ENCODE measurements around the gene COL4A4. TPM values are rescaled to one million over a fixed set of nuclear protein-coding genes. Genes with fewer than 3 reads are reported as not detected.
"Not testable (repeated sequence)": the region's sequence is repeated elsewhere in the genome, so short reads cannot be mapped to it uniquely, and the experiment has no call there.

The COL4A4 gene
- total RNA-seq, 2 experiments from 2014 or later: 0.10 to 0.35 TPM

GRCh38 chr2:227123697-227124096, 40.3 kb downstream of the COL4A4 start:
- no peak overlapping the region for H3K4me3 Mint-ChIP-seq
- ChIA-PET CTCF (no interaction called here), POLR2A (no interaction called here)
- no peaks in the 10 kb centered on the region for H3K36me3 Mint-ChIP-seq (ENCODE audit: low read depth)
- no peak overlapping the region for H3K27ac Mint-ChIP-seq
- H3K9me3 Mint-ChIP-seq: no peaks in the 10 kb centered on the region
- no peak for DNase-seq
- H3K27me3 Mint-ChIP-seq: peaks cover 12% of the 10 kb centered on the region
- no peaks in the 10 kb centered on the region for H3K4me1 Mint-ChIP-seq

DNA sequence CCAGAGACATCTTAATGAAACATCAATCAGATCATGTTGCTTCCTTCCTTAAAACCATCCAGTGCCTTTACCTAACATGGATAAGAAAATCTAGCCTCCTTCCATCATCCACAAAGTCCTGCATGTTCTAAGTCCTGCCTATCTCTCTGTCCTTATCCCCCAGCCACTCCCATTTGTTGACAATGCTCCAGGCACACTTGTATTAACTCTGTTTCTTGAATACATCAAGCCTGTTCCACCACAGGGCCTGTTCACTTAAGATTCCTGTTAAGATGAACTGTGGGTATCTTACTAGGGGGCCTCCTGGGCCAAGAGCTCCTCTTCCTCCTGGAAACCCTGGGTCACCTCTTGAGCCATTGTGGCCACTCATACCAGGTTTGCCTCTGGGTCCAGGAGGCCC, 45.7 kb downstream of the COL4A4 start:
- POLR2A ChIA-PET: no interaction called here
- Mint-ChIP-seq H3K36me3 (ENCODE audit: low read depth) (no peaks in the 10 kb centered on the region), H3K9me3 (no peaks in the 10 kb centered on the region), H3K4me3 (no peak overlapping the region), H3K27me3 (peaks cover 21% of the 10 kb centered on the region), H3K27ac (no peak overlapping the region), H3K4me1 (peaks cover 16% of the 10 kb centered on the region)
- CTCF ChIA-PET: no interaction called here
- DNase-seq: no peak

DNA sequence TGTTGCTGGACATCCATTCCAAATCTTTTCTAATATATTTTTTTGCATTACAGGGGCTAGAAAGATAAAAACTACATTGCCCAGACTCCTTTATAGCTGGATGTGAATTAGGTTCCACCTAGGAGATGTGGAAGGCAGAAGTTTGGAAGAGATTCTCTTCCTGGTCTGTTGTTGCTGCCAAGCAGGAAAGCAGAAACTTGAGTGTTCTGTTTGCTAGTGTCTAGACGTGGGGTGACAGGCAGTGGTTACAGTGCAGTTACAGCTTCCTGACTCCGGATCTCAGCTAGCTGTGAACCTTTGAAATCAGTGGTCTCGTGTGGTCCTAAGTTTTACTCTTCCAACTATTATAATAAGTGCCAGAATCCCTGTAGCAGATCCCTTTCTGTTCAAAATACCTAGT, 46.2 kb downstream of the COL4A4 start:
- DNase-seq: no peak
- ChIA-PET POLR2A (no interaction called here), CTCF (interaction anchor here (0.6 to 1.1 kb wide), 2 partner anchors 14 to 317 kb away, joined by 3 to 4 read pairs; no protein-coding TSS in a partner anchor)
- H3K4me1 Mint-ChIP-seq: peaks cover 16% of the 10 kb centered on the region
- peaks cover 21% of the 10 kb centered on the region for H3K27me3 Mint-ChIP-seq
- no peaks in the 10 kb centered on the region for H3K9me3 Mint-ChIP-seq
- H3K36me3 Mint-ChIP-seq (ENCODE audit: low read depth): no peaks in the 10 kb centered on the region
- no peak overlapping the region for H3K4me3 Mint-ChIP-seq
- H3K27ac Mint-ChIP-seq: no peak overlapping the region

GRCh38 chr2:227117027-227117426, 47.0 kb downstream of the COL4A4 start:
- DNase-seq: no peak
- ChIA-PET CTCF (interaction anchor here (1.1 kb wide), 1 partner anchor 317 kb away, joined by 3 read pairs; no protein-coding TSS in a partner anchor), POLR2A (no interaction called here)
- peaks cover 21% of the 10 kb centered on the region for H3K27me3 Mint-ChIP-seq
- no peak overlapping the region for H3K4me3 Mint-ChIP-seq
- H3K36me3 Mint-ChIP-seq (ENCODE audit: low read depth): no peaks in the 10 kb centered on the region
- peaks cover 16% of the 10 kb centered on the region for H3K4me1 Mint-ChIP-seq
- H3K27ac Mint-ChIP-seq: no peak overlapping the region
- H3K9me3 Mint-ChIP-seq: no peaks in the 10 kb centered on the region

DNA sequence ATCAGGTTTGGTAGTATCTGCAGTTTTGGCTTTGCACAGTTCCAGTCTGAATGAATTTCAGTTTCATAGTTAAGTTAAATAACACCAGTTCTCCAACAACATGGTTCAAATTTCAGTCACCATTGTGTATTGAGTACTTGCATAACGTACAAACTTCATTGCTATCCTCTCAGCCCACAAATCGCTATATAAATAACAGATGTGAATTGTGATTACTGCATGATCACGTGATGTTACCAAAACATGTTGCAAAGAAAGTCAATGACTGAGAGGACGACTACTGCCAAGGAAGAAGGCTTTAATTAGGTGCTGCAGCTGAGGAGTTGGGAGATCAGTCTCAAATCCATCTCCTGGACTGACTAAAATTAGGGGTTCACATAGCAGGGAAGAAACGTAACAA, 48.2 kb downstream of the COL4A4 start:
- Mint-ChIP-seq H3K9me3 (no peaks in the 10 kb centered on the region), H3K27ac (no peak overlapping the region), H3K36me3 (ENCODE audit: low read depth) (no peaks in the 10 kb centered on the region), H3K27me3 (peaks cover 21% of the 10 kb centered on the region), H3K4me3 (no peak overlapping the region), H3K4me1 (peaks cover 16% of the 10 kb centered on the region)
- ChIA-PET CTCF (no interaction called here), POLR2A (no interaction called here)
- DNase-seq: no peak

- no peaks in the 10 kb centered on the region for H3K9me3 Mint-ChIP-seq
- DNase-seq: peak; percentile 45
- H3K27me3 Mint-ChIP-seq: peaks cover 2% of the 10 kb centered on the region
- H3K36me3 Mint-ChIP-seq (ENCODE audit: low read depth): no peaks in the 10 kb centered on the region
- ChIA-PET CTCF (interaction anchor here (0.7 kb wide), 1 partner anchor 13 kb away, joined by 3 read pairs; no protein-coding TSS in a partner anchor), POLR2A (no interaction called here)
- no peak overlapping the region for H3K27ac Mint-ChIP-seq
- H3K4me1 Mint-ChIP-seq: no peaks in the 10 kb centered on the region
- H3K4me3 Mint-ChIP-seq: no peak overlapping the region
Observed at GRCh38 chr2:227106845-227107759, 56.9 kb downstream of the COL4A4 start.

- Mint-ChIP-seq H3K4me1 (no peaks in the 10 kb centered on the region), H3K36me3 (ENCODE audit: low read depth) (no peaks in the 10 kb centered on the region), H3K4me3 (no peak overlapping the region), H3K27ac (no peak overlapping the region), H3K27me3 (no peaks in the 10 kb centered on the region), H3K9me3 (no peaks in the 10 kb centered on the region)
- DNase-seq: no peak
- CTCF ChIA-PET: no interaction called here
- POLR2A ChIA-PET: no interaction called here
Observed at GRCh38 chr2:227103583-227103982, 60.4 kb downstream of the COL4A4 start.

GRCh38 chr2:227099340-227099739, 64.7 kb downstream of the COL4A4 start:
- Mint-ChIP-seq H3K4me1 (no peaks in the 10 kb centered on the region), H3K27me3 (no peaks in the 10 kb centered on the region), H3K9me3 (no peaks in the 10 kb centered on the region), H3K36me3 (ENCODE audit: low read depth) (no peaks in the 10 kb centered on the region), H3K4me3 (no peak overlapping the region), H3K27ac (no peak overlapping the region)
- ChIA-PET POLR2A (no interaction called here), CTCF (no interaction called here)
- DNase-seq: no peak

DNA sequence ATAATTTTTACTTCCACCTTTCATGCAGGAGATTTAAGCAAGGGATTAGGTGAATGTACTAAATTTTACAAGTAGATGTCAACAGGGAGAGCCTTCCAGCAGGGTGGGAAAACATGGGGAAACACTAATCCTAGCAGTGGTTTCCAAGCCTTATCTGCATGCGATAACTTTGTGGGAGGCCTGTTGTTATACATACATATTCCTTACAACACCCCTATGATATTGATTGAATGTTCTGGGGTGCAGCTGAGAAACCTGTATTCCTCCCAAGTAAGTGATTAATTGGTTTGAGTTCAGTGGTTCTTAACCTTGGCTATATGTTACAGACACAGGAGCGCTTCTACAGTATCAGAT, 65.9 kb downstream of the COL4A4 start:
- no peaks in the 10 kb centered on the region for H3K36me3 Mint-ChIP-seq (ENCODE audit: low read depth)
- ChIA-PET POLR2A (no interaction called here), CTCF (no interaction called here)
- no peaks in the 10 kb centered on the region for H3K4me1 Mint-ChIP-seq
- H3K4me3 Mint-ChIP-seq: no peak overlapping the region
- no peaks in the 10 kb centered on the region for H3K9me3 Mint-ChIP-seq
- no peaks in the 10 kb centered on the region for H3K27me3 Mint-ChIP-seq
- H3K27ac Mint-ChIP-seq: no peak overlapping the region
- no peak for DNase-seq

DNA sequence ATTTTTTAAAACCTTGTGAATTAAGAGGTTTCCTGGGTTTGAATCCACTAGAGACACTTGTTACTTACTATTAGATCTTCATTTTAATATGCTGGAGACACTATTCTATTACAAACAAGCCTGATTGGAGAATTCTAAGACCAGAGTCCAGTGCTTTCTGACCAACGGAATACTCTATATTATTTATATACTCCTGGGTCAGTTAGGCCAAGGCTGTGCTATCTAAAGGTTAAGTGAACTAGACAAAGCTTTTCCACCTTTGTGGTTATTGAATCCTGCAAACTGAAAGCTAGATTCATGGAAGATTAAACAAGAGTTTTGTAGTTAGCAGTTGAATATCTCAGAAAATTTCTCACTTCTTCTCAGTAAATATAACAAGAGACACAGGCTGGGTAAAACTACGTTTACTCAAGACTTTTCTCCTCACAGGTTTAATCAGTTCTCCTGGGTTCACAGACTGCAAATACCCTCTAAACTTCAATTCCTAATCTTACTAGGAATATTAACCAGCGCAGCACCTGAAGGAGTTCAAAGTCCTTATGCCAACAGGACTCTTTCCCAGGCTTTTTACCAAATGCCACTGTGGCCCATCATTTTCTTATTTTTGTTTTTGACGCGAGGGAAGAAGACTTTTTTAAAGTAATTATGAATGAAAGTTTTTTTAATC, 66.4 kb downstream of the COL4A4 start:
- no peak for DNase-seq
- Mint-ChIP-seq H3K36me3 (ENCODE audit: low read depth) (no peaks in the 10 kb centered on the region), H3K4me1 (no peaks in the 10 kb centered on the region)

DNA sequence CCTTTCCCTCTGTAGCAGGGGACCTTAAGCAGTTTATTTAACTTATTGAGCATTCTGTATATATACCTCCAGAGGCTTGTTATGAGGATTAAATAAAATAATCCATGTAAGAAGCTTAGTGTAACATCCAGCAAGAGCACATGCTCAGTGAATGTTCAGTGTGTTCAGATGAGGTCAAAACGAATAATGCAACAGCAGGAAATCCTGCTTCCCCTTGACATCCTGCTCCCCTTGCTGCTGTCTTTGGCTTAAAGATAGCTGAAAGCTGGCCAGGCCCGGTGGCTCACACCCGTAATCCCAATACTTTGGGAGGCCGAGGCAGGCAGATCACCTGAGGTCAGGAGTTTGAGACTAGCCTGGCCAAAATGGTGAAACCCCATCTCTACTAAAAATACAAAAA, 68.7 kb downstream of the COL4A4 start:
- ChIA-PET POLR2A (no interaction called here), CTCF (no interaction called here)
- Mint-ChIP-seq H3K4me3 (no peak overlapping the region), H3K4me1 (no peaks in the 10 kb centered on the region), H3K36me3 (ENCODE audit: low read depth) (no peaks in the 10 kb centered on the region), H3K9me3 (no peaks in the 10 kb centered on the region), H3K27me3 (peaks cover 2% of the 10 kb centered on the region), H3K27ac (no peak overlapping the region)
- no peak for DNase-seq

More for the DNA sequence above, 66.4 kb downstream of the COL4A4 start:
- Mint-ChIP-seq H3K27ac (no peak overlapping the region), H3K27me3 (peaks cover 1% of the 10 kb centered on the region), H3K4me3 (no peak overlapping the region), H3K9me3 (no peaks in the 10 kb centered on the region)
- CTCF ChIA-PET: no interaction called here
- POLR2A ChIA-PET: no interaction called here

DNA sequence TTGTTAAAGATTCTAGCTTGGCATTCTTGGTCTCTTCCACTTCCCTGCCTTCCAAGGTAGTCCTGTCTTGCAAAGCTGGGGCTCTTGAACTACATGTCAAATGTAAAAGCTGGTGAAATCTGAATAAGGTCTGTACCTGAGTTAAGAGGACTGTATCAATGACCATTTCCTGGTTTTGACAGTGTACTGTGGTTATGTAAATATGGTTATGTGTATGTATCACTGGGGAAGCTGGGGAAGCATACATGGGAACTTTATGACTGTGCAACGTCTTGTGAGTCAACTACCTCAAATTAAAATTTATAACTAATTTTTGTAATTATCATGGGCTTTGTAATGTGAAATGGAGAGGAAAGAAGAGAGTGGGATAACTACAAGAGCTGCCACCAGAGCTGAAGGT, 81.7 kb downstream of the COL4A4 start:
- DNase-seq: no peak
- H3K9me3 Mint-ChIP-seq: no peaks in the 10 kb centered on the region
- no peak overlapping the region for H3K27ac Mint-ChIP-seq
- no peak overlapping the region for H3K4me3 Mint-ChIP-seq
- POLR2A ChIA-PET: no interaction called here
- H3K4me1 Mint-ChIP-seq: no peaks in the 10 kb centered on the region
- CTCF ChIA-PET: no interaction called here
- no peaks in the 10 kb centered on the region for H3K36me3 Mint-ChIP-seq (ENCODE audit: low read depth)
- no peaks in the 10 kb centered on the region for H3K27me3 Mint-ChIP-seq

DNA sequence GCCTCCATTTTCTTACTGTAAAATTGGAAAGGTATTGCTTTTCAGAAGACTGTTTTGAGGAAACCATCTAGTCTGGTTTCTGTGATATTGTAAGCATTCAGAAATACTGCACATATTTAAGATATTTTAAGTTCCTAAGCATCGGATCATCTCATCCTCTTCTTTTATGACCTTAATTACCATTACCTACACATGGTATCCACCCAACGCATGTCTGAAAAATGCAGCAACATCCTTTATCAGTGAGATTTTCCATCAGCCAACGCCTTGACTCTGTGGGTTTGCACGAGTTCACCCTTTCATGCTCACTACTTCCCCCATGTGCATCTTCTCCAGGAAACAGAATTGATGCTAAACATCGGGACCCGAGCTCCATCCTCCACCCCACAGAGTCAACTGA, 84.3 kb downstream of the COL4A4 start:
- peaks cover 1% of the 10 kb centered on the region for H3K27me3 Mint-ChIP-seq
- H3K27ac Mint-ChIP-seq: no peak overlapping the region
- no peaks in the 10 kb centered on the region for H3K4me1 Mint-ChIP-seq
- ChIA-PET CTCF (no interaction called here), POLR2A (no interaction called here)
- no peak for DNase-seq
- no peak overlapping the region for H3K4me3 Mint-ChIP-seq
- H3K9me3 Mint-ChIP-seq: no peaks in the 10 kb centered on the region
- no peaks in the 10 kb centered on the region for H3K36me3 Mint-ChIP-seq (ENCODE audit: low read depth)

DNA sequence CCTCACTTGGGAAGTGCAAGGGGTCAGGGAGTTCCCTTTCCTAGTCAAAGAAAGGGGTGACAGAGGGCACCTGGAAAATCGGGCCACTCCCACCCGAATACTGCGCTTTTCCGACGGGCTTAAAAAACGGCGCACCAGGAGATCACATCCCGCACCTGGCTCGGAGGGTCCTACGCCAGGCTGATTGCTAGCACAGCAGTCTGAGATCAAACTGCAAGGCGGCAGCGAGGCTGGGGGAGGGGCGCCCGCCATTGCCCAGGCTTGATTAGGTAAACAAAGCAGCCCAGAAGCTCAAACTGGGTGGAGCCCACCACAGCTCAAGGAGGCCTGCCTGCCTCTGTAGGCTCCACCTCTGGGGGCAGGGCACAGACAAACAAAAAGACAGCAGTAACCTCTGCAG, 98.9 kb downstream of the COL4A4 start:
- H3K27me3 Mint-ChIP-seq; H3K36me3 Mint-ChIP-seq (ENCODE audit: low read depth); H3K4me1 Mint-ChIP-seq; H3K9me3 Mint-ChIP-seq; CTCF ChIA-PET; POLR2A ChIA-PET; H3K27ac Mint-ChIP-seq; H3K4me3 Mint-ChIP-seq; DNase-seq: not testable (repeated sequence)

All from activated CD4-positive, alpha-beta memory T cell treated with anti-CD3 and anti-CD28 coated beads, Interleukin-2, amount 10 ng/mL, durations not matched to agents 7 days and 5 days (primary cell).